Measurements from ENCODE around the gene KYNU.

The KYNU gene

GRCh38 chr2:142940606-142941223, 63.3 kb downstream of the KYNU start:
- H2AFZ ChIP-seq (ENCODE audit: low read length) = no peak overlapping the region
- H3K9me2 ChIP-seq (ENCODE audit: low read depth, low read length) = no peaks in the 10 kb centered on the region
- H3K27ac ChIP-seq (ENCODE audit: low read depth, low read length, poor library complexity, severe bottlenecking) = no peak overlapping the region
- no peaks in the 10 kb centered on the region for H3K79me2 ChIP-seq (ENCODE audit: insufficient read depth, low read length)
- H3K9ac ChIP-seq (ENCODE audit: low read length) = no peak overlapping the region
- no peaks in the 10 kb centered on the region for H3K27me3 ChIP-seq (ENCODE audit: insufficient read depth, low read length)
- no peaks in the 10 kb centered on the region for H3F3A ChIP-seq (ENCODE audit: insufficient read depth, low read length)
- TF ChIP-seq CTCF (IDR thresholded peaks at IDR 0.05; ENCODE audit: low read length) (no peak), EZH2 (IDR thresholded peaks at IDR 0.05; ENCODE audit: borderline replicate concordance, low read length) (no peak)
- H3K36me3 ChIP-seq (ENCODE audit: insufficient read depth, low read length) = no peaks in the 10 kb centered on the region
- no peaks in the 10 kb centered on the region for H3K4me1 ChIP-seq (ENCODE audit: insufficient read depth, low read length, severe bottlenecking)
- H3K4me2 ChIP-seq (ENCODE audit: low read length) = no peak overlapping the region
- no peaks in the 10 kb centered on the region for H4K20me1 ChIP-seq (ENCODE audit: insufficient read depth, low read length)
- H3K9me3 ChIP-seq (ENCODE audit: low read length) = no peaks in the 10 kb centered on the region
- no peak overlapping the region for H3K4me3 ChIP-seq (ENCODE audit: low read depth, low read length, poor library complexity, severe bottlenecking)

GRCh38 chr2:142942690-142943089, 65.2 kb downstream of the KYNU start:
- no peaks in the 10 kb centered on the region for H3K36me3 ChIP-seq (ENCODE audit: insufficient read depth, low read length)
- H3K79me2 ChIP-seq (ENCODE audit: insufficient read depth, low read length) = no peaks in the 10 kb centered on the region
- H3K4me1 ChIP-seq (ENCODE audit: insufficient read depth, low read length, severe bottlenecking) = no peaks in the 10 kb centered on the region
- H2AFZ ChIP-seq (ENCODE audit: low read length) = no peak overlapping the region
- H3K9me3 ChIP-seq (ENCODE audit: low read length) = no peaks in the 10 kb centered on the region
- TF ChIP-seq EZH2 (IDR thresholded peaks at IDR 0.05; ENCODE audit: borderline replicate concordance, low read length) (no peak), CTCF (IDR thresholded peaks at IDR 0.05; ENCODE audit: low read length) (no peak)
- H3K27me3 ChIP-seq (ENCODE audit: insufficient read depth, low read length) = no peaks in the 10 kb centered on the region
- H3K27ac ChIP-seq (ENCODE audit: low read depth, low read length, poor library complexity, severe bottlenecking) = no peak overlapping the region
- H3K4me3 ChIP-seq (ENCODE audit: low read depth, low read length, poor library complexity, severe bottlenecking) = no peak overlapping the region
- H3F3A ChIP-seq (ENCODE audit: insufficient read depth, low read length) = no peaks in the 10 kb centered on the region
- no peaks in the 10 kb centered on the region for H4K20me1 ChIP-seq (ENCODE audit: insufficient read depth, low read length)
- no peak overlapping the region for H3K4me2 ChIP-seq (ENCODE audit: low read length)
- no peaks in the 10 kb centered on the region for H3K9me2 ChIP-seq (ENCODE audit: low read depth, low read length)
- H3K9ac ChIP-seq (ENCODE audit: low read length) = no peak overlapping the region

GRCh38 chr2:142944264-142944663, 66.8 kb downstream of the KYNU start:
- Histone ChIP-seq H3K4me2 (ENCODE audit: low read length) (no peak overlapping the region), H3K9ac (ENCODE audit: low read length) (no peak overlapping the region), H3K4me3 (ENCODE audit: low read depth, low read length, poor library complexity, severe bottlenecking) (no peak overlapping the region), H3K9me2 (ENCODE audit: low read depth, low read length) (no peaks in the 10 kb centered on the region), H2AFZ (ENCODE audit: low read length) (no peak overlapping the region), H3K36me3 (ENCODE audit: insufficient read depth, low read length) (no peaks in the 10 kb centered on the region), H3K9me3 (ENCODE audit: low read length) (no peaks in the 10 kb centered on the region), H3K27me3 (ENCODE audit: insufficient read depth, low read length) (no peaks in the 10 kb centered on the region), H3K4me1 (ENCODE audit: insufficient read depth, low read length, severe bottlenecking) (no peaks in the 10 kb centered on the region), H3K79me2 (ENCODE audit: insufficient read depth, low read length) (no peaks in the 10 kb centered on the region), H3K27ac (ENCODE audit: low read depth, low read length, poor library complexity, severe bottlenecking) (no peak overlapping the region), H4K20me1 (ENCODE audit: insufficient read depth, low read length) (no peaks in the 10 kb centered on the region), H3F3A (ENCODE audit: insufficient read depth, low read length) (no peaks in the 10 kb centered on the region)
- TF ChIP-seq EZH2 (IDR thresholded peaks at IDR 0.05; ENCODE audit: borderline replicate concordance, low read length) (no peak), CTCF (IDR thresholded peaks at IDR 0.05; ENCODE audit: low read length) (no peak)
